OCI-LY1 (cell line): ENCODE measurements around the gene ESM1.

Experiments used
- H2AFZ ChIP-seq: fragments of 200-600 bp; sonication (generic), shearing (Covaris generic); 2 replicates; pipeline ENCODE4 v1.6.0; 2014; ENCODE audit warnings: antibody characterized with exemption, mild to moderate bottlenecking, low read length
- H3F3A ChIP-seq: fragments of 200-600 bp; sonication (generic), shearing (Covaris generic); 2 replicates; pipeline ENCODE4 v1.6.0; 2014; ENCODE audit warnings: mild to moderate bottlenecking, antibody characterized with exemption, low read length, moderate library complexity; ENCODE audit not compliant: insufficient read depth
- H3K27ac ChIP-seq: fragments of 200-600 bp; sonication (generic); 2 replicates; pipeline ENCODE4 v1.5.1; 2014; ENCODE audit warnings: low read length, mixed run types, mild to moderate bottlenecking, low read depth; ENCODE audit not compliant: poor library complexity, severe bottlenecking
- H3K27me3 ChIP-seq: fragments of 200-600 bp; sonication (generic); 2 replicates; pipeline ENCODE4 v1.6.0; 2014; ENCODE audit warnings: antibody characterized with exemption, mild to moderate bottlenecking, low read length, moderate library complexity; ENCODE audit not compliant: insufficient read depth
- H3K36me3 ChIP-seq: fragments of 200-600 bp; sonication (generic); 2 replicates; pipeline ENCODE4 v1.6.1; 2014; ENCODE audit warnings: mild to moderate bottlenecking, antibody characterized with exemption, low read length, moderate library complexity, mixed read lengths; ENCODE audit not compliant: insufficient read depth
- H3K4me1 ChIP-seq: fragments of 200-600 bp; sonication (generic); 2 replicates; pipeline ENCODE4 v1.5.1; 2014; ENCODE audit warnings: mild to moderate bottlenecking, low read length, moderate library complexity; ENCODE audit not compliant: insufficient read depth, severe bottlenecking
- H3K4me2 ChIP-seq: fragments of 200-600 bp; sonication (generic), shearing (Covaris generic); 2 replicates; pipeline ENCODE4 v1.6.1; 2014; ENCODE audit warnings: low read length
- H3K4me3 ChIP-seq: fragments of 200-600 bp; sonication (generic); 2 replicates; pipeline ENCODE4 v1.5.1; 2014; ENCODE audit warnings: low read length, low read depth, mild to moderate bottlenecking, mixed read lengths; ENCODE audit not compliant: poor library complexity, severe bottlenecking
- H3K79me2 ChIP-seq: fragments of 200-600 bp; shearing (Covaris generic); 2 replicates; pipeline ENCODE4 v1.6.1; 2016; ENCODE audit warnings: mixed run types, low read length, mixed read lengths; ENCODE audit not compliant: insufficient read depth
- H3K9ac ChIP-seq: fragments of 200-600 bp; sonication (generic), shearing (Covaris generic); 2 replicates; pipeline ENCODE4 v1.6.1; 2014; ENCODE audit warnings: mild to moderate bottlenecking, low read length, mixed read lengths
- H3K9me2 ChIP-seq: fragments of 200-600 bp; sonication (generic), shearing (Covaris generic); 2 replicates; pipeline ENCODE4 v1.6.1; 2014; ENCODE audit warnings: low read depth, mild to moderate bottlenecking, low read length, mixed read lengths
- H3K9me3 ChIP-seq: fragments of 200-600 bp; shearing (Covaris generic); 2 replicates; pipeline ENCODE4 v1.6.1; 2014; ENCODE audit warnings: low read length, mixed read lengths
- H4K20me1 ChIP-seq: fragments of 200-600 bp; sonication (generic), shearing (Covaris generic); 2 replicates; pipeline ENCODE4 v1.6.0; 2016; ENCODE audit warnings: mild to moderate bottlenecking, low read length; ENCODE audit not compliant: insufficient read depth
- EZH2 ChIP-seq: fragments of 200-600 bp; sonication (generic), shearing (Covaris generic); IDR thresholded peaks from 2 replicates; pipeline ENCODE4 v1.8.0; 2017; ENCODE audit warnings: borderline replicate concordance, mixed run types, mild to moderate bottlenecking, antibody characterized with exemption, low read length, moderate library complexity, mixed read lengths
- TF ChIP-seq, protein P1 (sequence below): fragments of 200-600 bp; sonication (generic), shearing (Covaris generic); IDR thresholded peaks from 2 replicates; pipeline ENCODE4 v1.5.1; 2017; ENCODE audit warnings: mild to moderate bottlenecking, antibody characterized with exemption, low read length, moderate library complexity, mixed read lengths

ESM1 gene, protein sequence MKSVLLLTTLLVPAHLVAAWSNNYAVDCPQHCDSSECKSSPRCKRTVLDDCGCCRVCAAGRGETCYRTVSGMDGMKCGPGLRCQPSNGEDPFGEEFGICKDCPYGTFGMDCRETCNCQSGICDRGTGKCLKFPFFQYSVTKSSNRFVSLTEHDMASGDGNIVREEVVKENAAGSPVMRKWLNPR

DNA sequence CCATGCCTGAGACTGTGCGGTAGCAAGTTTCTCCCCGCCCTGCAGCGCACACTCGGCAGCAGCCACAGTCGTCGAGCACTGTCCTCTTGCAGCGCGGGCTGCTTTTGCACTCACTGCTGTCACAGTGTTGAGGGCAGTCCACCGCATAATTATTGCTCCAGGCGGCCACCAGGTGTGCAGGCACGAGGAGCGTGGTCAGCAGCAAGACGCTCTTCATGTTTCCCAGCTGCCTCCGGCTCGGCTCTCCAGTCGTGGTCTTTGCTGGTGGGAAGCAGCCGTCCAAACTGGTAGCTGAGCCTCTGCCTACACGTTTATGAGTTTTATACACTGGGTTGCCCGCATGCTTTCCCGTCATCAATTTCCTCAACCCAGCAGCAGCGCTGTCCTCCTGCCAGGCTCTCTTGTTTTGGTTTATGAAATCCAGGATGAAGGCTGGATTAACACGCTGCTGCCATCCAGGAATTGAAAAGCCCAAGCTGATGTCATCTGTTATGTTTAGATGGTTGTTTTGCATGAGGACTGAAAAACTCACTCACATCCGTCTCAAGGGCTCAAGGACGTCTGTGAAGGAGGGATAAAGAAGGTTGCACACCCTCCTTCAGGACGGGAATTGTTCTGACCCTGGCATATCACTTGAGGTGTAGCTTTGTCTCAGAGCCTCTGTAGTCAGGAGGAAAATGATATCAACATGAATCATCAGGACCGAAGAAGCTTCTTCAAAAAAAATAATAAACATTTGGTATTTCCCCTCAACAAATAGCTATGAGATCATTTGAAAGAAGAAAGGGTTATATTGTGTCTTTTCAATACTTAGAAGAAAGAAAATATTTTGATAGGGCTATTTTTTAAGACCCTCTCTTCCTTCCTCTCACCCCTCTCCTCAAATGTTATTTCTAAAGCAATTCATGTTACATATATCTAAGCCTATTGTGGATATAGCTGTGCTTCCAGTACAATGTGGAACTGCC, at the start of gene ESM1:
Gene ESM1 (minus strand): TSS at position 293 of the 968 bp plus-strand sequence. CDS start 76 bp downstream, at position 217.
- Histone ChIP-seq H3K4me1 (no peaks in the 10 kb centered on the region), H3K9ac (no peak within 1 kb of the TSS), H3K79me2 (no peaks in the 10 kb centered on the region), H3F3A (no peaks in the 10 kb centered on the region), H3K4me3 (no peak within 1 kb of the TSS), H3K4me2 (no peak within 1 kb of the TSS), H3K9me3 (no peaks in the 10 kb centered on the region), H3K27me3 (no peaks in the 10 kb centered on the region), H2AFZ (no peak within 1 kb of the TSS), H4K20me1 (no peaks in the 10 kb centered on the region), H3K27ac (no peak within 1 kb of the TSS), H3K36me3 (no peaks in the 10 kb centered on the region), H3K9me2 (no peaks in the 10 kb centered on the region)
- TF ChIP-seq, protein P1, sequence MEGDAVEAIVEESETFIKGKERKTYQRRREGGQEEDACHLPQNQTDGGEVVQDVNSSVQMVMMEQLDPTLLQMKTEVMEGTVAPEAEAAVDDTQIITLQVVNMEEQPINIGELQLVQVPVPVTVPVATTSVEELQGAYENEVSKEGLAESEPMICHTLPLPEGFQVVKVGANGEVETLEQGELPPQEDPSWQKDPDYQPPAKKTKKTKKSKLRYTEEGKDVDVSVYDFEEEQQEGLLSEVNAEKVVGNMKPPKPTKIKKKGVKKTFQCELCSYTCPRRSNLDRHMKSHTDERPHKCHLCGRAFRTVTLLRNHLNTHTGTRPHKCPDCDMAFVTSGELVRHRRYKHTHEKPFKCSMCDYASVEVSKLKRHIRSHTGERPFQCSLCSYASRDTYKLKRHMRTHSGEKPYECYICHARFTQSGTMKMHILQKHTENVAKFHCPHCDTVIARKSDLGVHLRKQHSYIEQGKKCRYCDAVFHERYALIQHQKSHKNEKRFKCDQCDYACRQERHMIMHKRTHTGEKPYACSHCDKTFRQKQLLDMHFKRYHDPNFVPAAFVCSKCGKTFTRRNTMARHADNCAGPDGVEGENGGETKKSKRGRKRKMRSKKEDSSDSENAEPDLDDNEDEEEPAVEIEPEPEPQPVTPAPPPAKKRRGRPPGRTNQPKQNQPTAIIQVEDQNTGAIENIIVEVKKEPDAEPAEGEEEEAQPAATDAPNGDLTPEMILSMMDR: no peak
- no peak for TF ChIP-seq EZH2

DNA sequence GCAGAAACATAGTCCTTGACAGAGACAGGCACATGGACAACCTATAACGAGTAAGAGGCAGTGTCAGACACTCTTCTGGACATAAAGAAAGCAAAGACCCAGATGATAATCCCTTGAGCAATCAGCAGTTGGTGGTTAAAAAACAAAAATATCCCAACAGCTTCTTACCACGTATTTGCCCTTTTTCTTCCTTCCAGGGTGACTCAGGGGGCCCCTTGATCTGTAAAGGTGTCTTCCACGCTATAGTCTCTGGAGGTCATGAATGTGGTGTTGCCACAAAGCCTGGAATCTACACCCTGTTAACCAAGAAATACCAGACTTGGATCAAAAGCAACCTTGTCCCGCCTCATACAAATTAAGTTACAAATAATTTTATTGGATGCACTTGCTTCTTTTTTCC, 48.2 kb upstream of the ESM1 start:
- no peak overlapping the region for H3K27ac ChIP-seq
- H4K20me1 ChIP-seq: no peaks in the 10 kb centered on the region
- H3K27me3 ChIP-seq: no peaks in the 10 kb centered on the region
- no peak overlapping the region for H3K4me3 ChIP-seq
- no peak overlapping the region for H3K9ac ChIP-seq
- H3K4me2 ChIP-seq: no peak overlapping the region
- no peaks in the 10 kb centered on the region for H3K9me2 ChIP-seq
- H3K36me3 ChIP-seq: no peaks in the 10 kb centered on the region
- no peaks in the 10 kb centered on the region for H3K4me1 ChIP-seq
- TF ChIP-seq, protein P1: no peak
- no peak for TF ChIP-seq EZH2
- H2AFZ ChIP-seq: no peak overlapping the region
- H3F3A ChIP-seq: no peaks in the 10 kb centered on the region
- no peaks in the 10 kb centered on the region for H3K79me2 ChIP-seq
- no peaks in the 10 kb centered on the region for H3K9me3 ChIP-seq

DNA sequence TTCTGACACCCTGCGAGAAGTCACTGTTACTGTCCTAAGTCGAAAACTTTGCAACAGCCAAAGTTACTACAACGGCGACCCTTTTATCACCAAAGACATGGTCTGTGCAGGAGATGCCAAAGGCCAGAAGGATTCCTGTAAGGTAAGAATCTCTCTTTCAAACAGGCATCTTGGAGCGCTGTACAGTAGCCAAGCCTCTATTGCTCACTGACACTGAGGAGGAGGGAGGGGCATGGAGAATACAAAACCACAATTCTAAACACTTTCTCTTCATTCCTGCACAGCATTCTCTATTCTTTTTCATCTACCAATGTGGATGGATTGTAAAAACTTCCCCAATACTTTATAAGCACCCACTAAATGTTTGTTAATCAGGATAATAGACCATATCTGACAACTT, 46.1 kb upstream of the ESM1 start:
- no peak overlapping the region for H3K4me2 ChIP-seq

More for the DNA sequence above, 46.1 kb upstream of the ESM1 start:
- Histone ChIP-seq H2AFZ (no peak overlapping the region), H3K4me3 (no peak overlapping the region), H3K27ac (no peak overlapping the region), H4K20me1 (no peaks in the 10 kb centered on the region), H3K27me3 (no peaks in the 10 kb centered on the region), H3K9me3 (no peaks in the 10 kb centered on the region), H3K36me3 (no peaks in the 10 kb centered on the region), H3K4me1 (no peaks in the 10 kb centered on the region), H3K9ac (no peak overlapping the region), H3K9me2 (no peaks in the 10 kb centered on the region), H3F3A (no peaks in the 10 kb centered on the region), H3K79me2 (no peaks in the 10 kb centered on the region)
- TF ChIP-seq, protein P1: no peak
- no peak for TF ChIP-seq EZH2
